HepG2 (cell line): ENCODE data around the gene TSPAN9. TPM values are rescaled to one million over a fixed set of nuclear protein-coding genes. Genes with fewer than 3 reads are reported as not detected.
A peak's percentile ranks its signal among the peaks of the same experiment; 100 is the strongest.

ENCODE experiments used
- ELF3 ChIP-seq: IDR thresholded peaks from 2 replicates; pipeline ENCODE4 v1.6.1; 2016; ENCODE audit warnings: missing genetic modification reagents, missing compliant biosample characterization
- FOXK1 ChIP-seq: sonication (generic); formaldehyde crosslinking; IDR thresholded peaks from 2 replicates; pipeline ENCODE4 v1.4.0; 2020; ENCODE audit warnings: low read depth, missing genetic modification reagents, borderline replicate concordance
- FOXM1 ChIP-seq: sonication (generic); formaldehyde crosslinking; IDR thresholded peaks from 2 replicates; pipeline ENCODE4 v1.5.0; 2020; ENCODE audit warnings: missing genetic modification reagents
- HHEX ChIP-seq: IDR thresholded peaks from 2 replicates; pipeline ENCODE4 v1.6.1; 2016; ENCODE audit warnings: control low read depth
- HNF4A ChIP-seq: sonication (generic); formaldehyde crosslinking; IDR thresholded peaks from 2 replicates; pipeline ENCODE4 v1.4.0; 2020; ENCODE audit warnings: missing genetic modification reagents
- IKZF1 ChIP-seq: fragments of 450-650 bp; IDR thresholded peaks from 2 replicates; pipeline ENCODE4 v1.7.1; 2016
- KDM3A ChIP-seq: IDR thresholded peaks from 2 replicates; pipeline ENCODE4 v1.6.1; 2018; ENCODE audit warnings: low read depth, missing compliant biosample characterization
- KLF6 ChIP-seq: IDR thresholded peaks from 2 replicates; pipeline ENCODE4 v1.8.0; 2016; ENCODE audit warnings: missing biosample characterization, missing genetic modification reagents
- MLX ChIP-seq: IDR thresholded peaks from 2 replicates; pipeline ENCODE4 v1.6.1; 2016
- MTA1 ChIP-seq: sonication (generic); formaldehyde crosslinking; IDR thresholded peaks from 2 replicates; pipeline ENCODE4 v1.4.0; 2020; ENCODE audit warnings: missing genetic modification reagents, mild to moderate bottlenecking, borderline replicate concordance
- PRPF4 ChIP-seq: fragments of 200-400 bp; formaldehyde crosslinking; IDR thresholded peaks from 2 replicates; pipeline ENCODE4 v1.6.1; 2016; ENCODE audit warnings: low read length, low read depth; ENCODE audit not compliant: poor library complexity, severe bottlenecking
- SAFB2 ChIP-seq: sonication (generic); formaldehyde crosslinking; IDR thresholded peaks from 2 replicates; pipeline ENCODE4 v1.5.1; 2020; ENCODE audit warnings: missing genetic modification reagents, low read depth, mild to moderate bottlenecking, borderline replicate concordance
- TEAD3 ChIP-seq: optimal IDR thresholded peaks from 2 replicates; pipeline ENCODE3; 2016; ENCODE audit warnings: borderline replicate concordance
- ZBTB7A ChIP-seq: sonication (generic); formaldehyde crosslinking; IDR thresholded peaks from 2 replicates; pipeline ENCODE4 v1.8.0; 2022; ENCODE audit warnings: mild to moderate bottlenecking, missing genetic modification reagents
- ZFP36L1 ChIP-seq: sonication (generic); formaldehyde crosslinking; IDR thresholded peaks from 2 replicates; pipeline ENCODE4 v1.8.0; 2022; ENCODE audit warnings: mild to moderate bottlenecking, missing genetic modification reagents, moderate library complexity
- ZNF549 ChIP-seq: sonication (generic); formaldehyde crosslinking; IDR thresholded peaks from 2 replicates; pipeline ENCODE4 v1.5.0; 2020; ENCODE audit warnings: missing genetic modification reagents
- ZNF597 ChIP-seq: sonication (generic); formaldehyde crosslinking; IDR thresholded peaks from 2 replicates; pipeline ENCODE4 v1.5.0; 2020; ENCODE audit warnings: missing genetic modification reagents
- polyA plus RNA-seq, 8 experiments: library from polyadenylated mRNA; depleted of rRNA in 3 of 8; stranded (reverse) in 7 of 8; unstranded in 1 of 8; fragments of >200 nt; fragmentation: Illumina TruSeq in 4 of 8; extraction: Trizol in 4 of 8; gene quantifications; 2 replicates each; pipeline versions ENCODE4 v1.2.1 to v1.2.3, GENCODE V29; 2011 to 2016; ENCODE audit warnings: low read depth in 4 of 8, missing spikeins in 1 of 8, mixed read lengths in 1 of 8; ENCODE audit not compliant: insufficient read depth in 1 of 8
- total RNA-seq, 5 experiments: library from RNA; depleted of rRNA; stranded (reverse); fragments of >200 nt; fragmentation: Illumina TruSeq; extraction: Trizol; gene quantifications; 2 replicates each; pipeline ENCODE4 v1.2.3, GENCODE V29; 2016; ENCODE audit warnings: low read depth in 1 of 5
- TF ChIP-seq, protein P1 (sequence below): sonication (generic); formaldehyde crosslinking; IDR thresholded peaks from 2 replicates; pipeline ENCODE4 v1.4.0; 2020; ENCODE audit warnings: missing genetic modification reagents, borderline replicate concordance
- TF ChIP-seq, protein P2 (sequence below): sonication (generic); formaldehyde crosslinking; conservative IDR thresholded peaks from 2 replicates; pipeline ENCODE4 v1.5.0; 2020; ENCODE audit warnings: missing genetic modification reagents
- TF ChIP-seq, protein P3 (sequence below): sonication (generic); formaldehyde crosslinking; IDR thresholded peaks from 2 replicates; pipeline ENCODE4 v1.5.0; 2020; ENCODE audit warnings: mild to moderate bottlenecking, low read depth, missing genetic modification reagents, borderline replicate concordance
- TF ChIP-seq, protein P4 (sequence below): IDR thresholded peaks from 2 replicates; pipeline ENCODE4 v1.6.1; 2012; ENCODE audit warnings: low read depth, low read length, improper control_type of control experiment

The TSPAN9 gene
- total and polyA plus RNA-seq, 2 of the 13 experiments (the other 11 are each of a cell fraction or from before 2014, with no cell fraction given) = 18.1 to 42.3 TPM

DNA sequence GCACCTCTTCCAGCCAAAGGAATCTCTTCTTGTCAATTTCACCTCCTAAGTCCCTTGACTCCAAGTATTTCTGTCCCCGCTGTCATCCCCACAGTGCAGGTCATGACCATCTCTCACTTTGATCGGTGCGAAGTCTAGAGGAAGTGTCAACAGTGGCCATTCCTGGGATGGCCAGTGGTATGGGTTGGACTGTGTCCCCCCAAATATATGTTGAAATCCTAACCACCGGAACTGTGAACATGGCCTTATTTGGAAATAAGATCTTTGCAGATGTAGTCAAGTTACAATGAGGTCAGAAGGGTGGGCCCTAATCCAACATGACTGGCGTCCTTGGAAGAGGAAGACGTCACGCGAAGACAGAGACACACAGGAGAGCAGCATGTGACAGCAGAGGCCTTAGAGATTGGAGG, 257.9 kb downstream of the TSPAN9 start (continued):
- TF ChIP-seq, protein P1, sequence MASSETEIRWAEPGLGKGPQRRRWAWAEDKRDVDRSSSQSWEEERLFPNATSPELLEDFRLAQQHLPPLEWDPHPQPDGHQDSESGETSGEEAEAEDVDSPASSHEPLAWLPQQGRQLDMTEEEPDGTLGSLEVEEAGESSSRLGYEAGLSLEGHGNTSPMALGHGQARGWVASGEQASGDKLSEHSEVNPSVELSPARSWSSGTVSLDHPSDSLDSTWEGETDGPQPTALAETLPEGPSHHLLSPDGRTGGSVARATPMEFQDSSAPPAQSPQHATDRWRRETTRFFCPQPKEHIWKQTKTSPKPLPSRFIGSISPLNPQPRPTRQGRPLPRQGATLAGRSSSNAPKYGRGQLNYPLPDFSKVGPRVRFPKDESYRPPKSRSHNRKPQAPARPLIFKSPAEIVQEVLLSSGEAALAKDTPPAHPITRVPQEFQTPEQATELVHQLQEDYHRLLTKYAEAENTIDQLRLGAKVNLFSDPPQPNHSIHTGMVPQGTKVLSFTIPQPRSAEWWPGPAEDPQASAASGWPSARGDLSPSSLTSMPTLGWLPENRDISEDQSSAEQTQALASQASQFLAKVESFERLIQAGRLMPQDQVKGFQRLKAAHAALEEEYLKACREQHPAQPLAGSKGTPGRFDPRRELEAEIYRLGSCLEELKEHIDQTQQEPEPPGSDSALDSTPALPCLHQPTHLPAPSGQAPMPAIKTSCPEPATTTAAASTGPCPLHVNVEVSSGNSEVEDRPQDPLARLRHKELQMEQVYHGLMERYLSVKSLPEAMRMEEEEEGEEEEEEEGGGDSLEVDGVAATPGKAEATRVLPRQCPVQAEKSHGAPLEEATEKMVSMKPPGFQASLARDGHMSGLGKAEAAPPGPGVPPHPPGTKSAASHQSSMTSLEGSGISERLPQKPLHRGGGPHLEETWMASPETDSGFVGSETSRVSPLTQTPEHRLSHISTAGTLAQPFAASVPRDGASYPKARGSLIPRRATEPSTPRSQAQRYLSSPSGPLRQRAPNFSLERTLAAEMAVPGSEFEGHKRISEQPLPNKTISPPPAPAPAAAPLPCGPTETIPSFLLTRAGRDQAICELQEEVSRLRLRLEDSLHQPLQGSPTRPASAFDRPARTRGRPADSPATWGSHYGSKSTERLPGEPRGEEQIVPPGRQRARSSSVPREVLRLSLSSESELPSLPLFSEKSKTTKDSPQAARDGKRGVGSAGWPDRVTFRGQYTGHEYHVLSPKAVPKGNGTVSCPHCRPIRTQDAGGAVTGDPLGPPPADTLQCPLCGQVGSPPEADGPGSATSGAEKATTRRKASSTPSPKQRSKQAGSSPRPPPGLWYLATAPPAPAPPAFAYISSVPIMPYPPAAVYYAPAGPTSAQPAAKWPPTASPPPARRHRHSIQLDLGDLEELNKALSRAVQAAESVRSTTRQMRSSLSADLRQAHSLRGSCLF = no peak
- no peak for TF ChIP-seq KLF6 (CRISPR knock-in tag)
- TF ChIP-seq, protein P2, sequence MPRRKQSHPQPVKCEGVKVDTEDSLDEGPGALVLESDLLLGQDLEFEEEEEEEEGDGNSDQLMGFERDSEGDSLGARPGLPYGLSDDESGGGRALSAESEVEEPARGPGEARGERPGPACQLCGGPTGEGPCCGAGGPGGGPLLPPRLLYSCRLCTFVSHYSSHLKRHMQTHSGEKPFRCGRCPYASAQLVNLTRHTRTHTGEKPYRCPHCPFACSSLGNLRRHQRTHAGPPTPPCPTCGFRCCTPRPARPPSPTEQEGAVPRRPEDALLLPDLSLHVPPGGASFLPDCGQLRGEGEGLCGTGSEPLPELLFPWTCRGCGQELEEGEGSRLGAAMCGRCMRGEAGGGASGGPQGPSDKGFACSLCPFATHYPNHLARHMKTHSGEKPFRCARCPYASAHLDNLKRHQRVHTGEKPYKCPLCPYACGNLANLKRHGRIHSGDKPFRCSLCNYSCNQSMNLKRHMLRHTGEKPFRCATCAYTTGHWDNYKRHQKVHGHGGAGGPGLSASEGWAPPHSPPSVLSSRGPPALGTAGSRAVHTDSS (CRISPR knock-in tag) = no peak
- peak; percentile 55; the same call in 1 of the 2 replicates for TF ChIP-seq HHEX
- TF ChIP-seq ZNF597 (CRISPR knock-in tag) = no peak
- TF ChIP-seq MLX (CRISPR knock-in tag) = peak; percentile 70; the same call in 1 of the 2 replicates
- no peak for TF ChIP-seq ZBTB7A (CRISPR knock-in tag)
- TF ChIP-seq KDM3A (CRISPR knock-in tag) = no peak
- TF ChIP-seq, protein P3, sequence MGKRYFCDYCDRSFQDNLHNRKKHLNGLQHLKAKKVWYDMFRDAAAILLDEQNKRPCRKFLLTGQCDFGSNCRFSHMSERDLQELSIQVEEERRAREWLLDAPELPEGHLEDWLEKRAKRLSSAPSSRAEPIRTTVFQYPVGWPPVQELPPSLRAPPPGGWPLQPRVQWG = no peak
- TF ChIP-seq FOXK1 = peak; percentile 49; the same call in 1 of the 2 replicates
- TF ChIP-seq FOXM1 (CRISPR knock-in tag) = no peak
- TF ChIP-seq, protein P4, sequence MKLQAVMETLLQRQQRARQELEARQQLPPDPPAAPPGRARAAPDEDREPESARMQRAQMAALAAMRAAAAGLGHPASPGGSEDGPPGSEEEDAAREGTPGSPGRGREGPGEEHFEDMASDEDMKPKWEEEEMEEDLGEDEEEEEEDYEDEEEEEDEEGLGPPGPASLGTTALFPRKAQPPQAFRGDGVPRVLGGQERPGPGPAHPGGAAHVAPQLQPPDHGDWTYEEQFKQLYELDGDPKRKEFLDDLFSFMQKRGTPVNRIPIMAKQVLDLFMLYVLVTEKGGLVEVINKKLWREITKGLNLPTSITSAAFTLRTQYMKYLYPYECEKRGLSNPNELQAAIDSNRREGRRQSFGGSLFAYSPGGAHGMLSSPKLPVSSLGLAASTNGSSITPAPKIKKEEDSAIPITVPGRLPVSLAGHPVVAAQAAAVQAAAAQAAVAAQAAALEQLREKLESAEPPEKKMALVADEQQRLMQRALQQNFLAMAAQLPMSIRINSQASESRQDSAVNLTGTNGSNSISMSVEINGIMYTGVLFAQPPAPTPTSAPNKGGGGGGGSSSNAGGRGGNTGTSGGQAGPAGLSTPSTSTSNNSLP = peak; percentile 62; the same call in 1 of the 2 replicates
- TF ChIP-seq TEAD3 (CRISPR knock-in tag) = peak; percentile 95
- TF ChIP-seq IKZF1 = no peak
- TF ChIP-seq SAFB2 (CRISPR knock-in tag) = no peak
- peak; percentile 69; the same call in 1 of the 2 replicates for TF ChIP-seq ZFP36L1 (CRISPR knock-in tag)
- TF ChIP-seq MTA1 (CRISPR knock-in tag) = no peak
- peak; percentile 97 for TF ChIP-seq HNF4A (CRISPR knock-in tag)
- TF ChIP-seq ELF3 (CRISPR knock-in tag) = peak; percentile 77
- no peak for TF ChIP-seq ZNF549
- TF ChIP-seq PRPF4 = no peak
